ENCODE data around the gene SLC17A9. TPM values are rescaled to one million over a fixed set of nuclear protein-coding genes. Genes with fewer than 3 reads are reported as not detected.
"Not testable (repeated sequence)": the region's sequence is repeated elsewhere in the genome, so short reads cannot be mapped to it uniquely, and the experiment has no call there.

SLC17A9 gene
- total and polyA plus RNA-seq, 4 donors, result 0.69 to 2.4 (median 1.3) TPM

DNA sequence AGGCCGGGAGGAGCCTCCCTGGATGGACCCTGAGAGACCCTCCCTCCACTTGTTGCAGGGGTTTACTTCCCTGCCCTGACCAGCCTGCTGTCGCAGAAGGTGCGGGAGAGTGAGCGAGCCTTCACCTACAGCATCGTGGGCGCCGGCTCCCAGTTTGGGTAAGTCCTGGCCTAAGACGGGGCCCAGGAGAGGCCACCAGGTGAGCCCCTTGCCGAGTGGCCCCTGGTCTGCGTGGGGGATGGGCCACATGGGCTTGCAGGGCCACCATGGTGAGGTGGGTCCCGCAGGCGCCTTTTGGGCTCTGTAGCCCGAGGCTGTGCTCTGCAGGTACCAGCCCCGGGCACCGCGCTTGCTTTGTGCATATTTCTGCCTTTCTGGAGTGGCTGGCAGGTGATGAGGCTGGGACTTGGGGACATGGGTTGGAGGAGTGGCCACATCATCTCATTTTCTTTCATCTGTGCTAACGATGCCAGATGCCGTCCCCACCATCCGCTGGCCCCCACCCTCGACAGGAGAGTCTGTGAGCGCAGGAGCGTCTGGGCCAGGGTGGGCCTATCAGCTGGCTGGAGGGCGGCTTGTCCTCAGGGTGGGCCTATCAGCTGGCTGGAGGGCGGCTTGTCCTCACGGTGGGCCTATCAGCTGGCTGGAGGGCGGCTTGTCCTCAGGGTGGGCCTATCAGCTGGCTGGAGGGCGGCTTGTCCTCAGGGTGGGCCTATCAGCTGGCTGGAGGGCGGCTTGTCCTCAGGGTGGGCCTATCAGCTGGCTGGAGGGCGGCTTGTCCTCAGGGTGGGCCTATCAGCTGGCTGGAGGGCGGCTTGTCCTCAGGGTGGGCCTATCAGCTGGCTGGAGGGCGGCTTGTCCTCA, 8.2 kb downstream of the SLC17A9 start:
- not testable (repeated sequence) for H3K4me3 ChIP-seq (ENCODE audit: low read depth, low read length); H3K36me3 ChIP-seq (ENCODE audit: control insufficient read depth, insufficient read depth, low read length); H3K9me3 ChIP-seq (ENCODE audit: control insufficient read depth, insufficient read depth, low read length); H3K27ac ChIP-seq (ENCODE audit: low read depth, low read length); H3K27me3 ChIP-seq (ENCODE audit: control insufficient read depth, insufficient read depth, low read length)
- WGBS (ENCODE audit: insufficient coverage), result 88% methylated on average over 17 of the region's 31 CpGs
- peak in 2 of 6 donors; percentile 32 to 92 for DNase-seq (ENCODE audit: low read depth in 4 of 6, low spot score in 6 of 6)
- H3K4me1 ChIP-seq (ENCODE audit: control insufficient read depth, insufficient read depth, low read length), result peaks cover 11% of the 10 kb centered on the region

DNA sequence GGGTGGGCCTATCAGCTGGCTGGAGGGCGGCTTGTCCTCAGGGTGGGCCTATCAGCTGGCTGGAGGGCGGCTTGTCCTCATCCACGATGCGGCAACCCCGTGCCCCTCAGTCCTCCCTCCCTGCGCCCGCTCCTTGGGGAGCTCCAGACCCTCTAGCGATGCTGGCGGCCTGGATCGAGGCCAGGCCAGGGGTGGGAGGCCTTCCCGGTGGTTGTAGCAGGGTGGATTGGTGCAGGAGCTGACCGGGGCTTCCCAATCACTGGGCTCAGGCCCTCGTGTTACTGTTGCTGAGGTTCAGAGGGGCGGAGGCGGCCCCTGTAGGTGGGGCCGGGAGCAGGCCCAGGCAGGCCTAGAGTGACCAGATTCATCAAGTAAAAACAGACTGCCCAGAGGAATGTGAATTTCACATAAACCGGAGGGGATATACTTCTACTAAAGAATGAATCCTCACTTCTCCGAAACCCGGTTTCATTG, 8.8 kb downstream of the SLC17A9 start:
- WGBS (ENCODE audit: insufficient coverage), result 66% methylated on average over 16 of the region's 19 CpGs
- peaks cover 8% of the 10 kb centered on the region for H3K36me3 ChIP-seq (ENCODE audit: control insufficient read depth, insufficient read depth, low read length)

DNA sequence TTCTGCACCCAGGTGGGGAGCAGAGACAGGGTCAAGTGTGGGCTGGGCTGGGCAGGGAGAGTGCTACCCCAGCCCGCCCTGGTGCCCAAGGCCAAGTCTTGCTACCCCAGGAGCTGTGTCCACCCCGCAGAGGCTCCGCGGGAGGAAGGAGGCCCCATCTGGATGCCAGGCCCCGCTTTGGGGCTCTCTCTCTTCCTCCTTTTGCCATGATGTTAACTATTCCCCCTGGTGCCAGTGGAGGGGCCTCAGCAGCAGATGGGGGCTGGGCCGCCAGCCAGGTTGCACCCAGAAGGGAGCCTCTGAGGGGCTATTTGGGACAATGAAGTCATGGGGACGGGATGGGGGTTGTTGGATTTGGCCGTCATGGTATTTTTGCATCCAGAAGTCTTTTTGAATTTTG, 9.3 kb downstream of the SLC17A9 start:
- Histone ChIP-seq H3K4me1 (ENCODE audit: control insufficient read depth, insufficient read depth, low read length) (peaks cover 11% of the 10 kb centered on the region), H3K27ac (ENCODE audit: low read depth, low read length) (no peak overlapping the region), H3K36me3 (ENCODE audit: control insufficient read depth, insufficient read depth, low read length) (peaks cover 8% of the 10 kb centered on the region), H3K27me3 (ENCODE audit: control insufficient read depth, insufficient read depth, low read length) (no peaks in the 10 kb centered on the region), H3K4me3 (ENCODE audit: low read depth, low read length) (no peak overlapping the region), H3K9me3 (ENCODE audit: control insufficient read depth, insufficient read depth, low read length) (no peaks in the 10 kb centered on the region)
- 75% methylated on average over 6 of the region's 8 CpGs for WGBS (ENCODE audit: insufficient coverage)
- no peak for DNase-seq (ENCODE audit: low read depth in 4 of 6, low spot score in 6 of 6)

More for the DNA sequence above, 8.8 kb downstream of the SLC17A9 start:
- Histone ChIP-seq H3K27me3 (ENCODE audit: control insufficient read depth, insufficient read depth, low read length) (no peaks in the 10 kb centered on the region), H3K9me3 (ENCODE audit: control insufficient read depth, insufficient read depth, low read length) (no peaks in the 10 kb centered on the region), H3K4me3 (ENCODE audit: low read depth, low read length) (no peak overlapping the region), H3K4me1 (ENCODE audit: control insufficient read depth, insufficient read depth, low read length) (peaks cover 11% of the 10 kb centered on the region), H3K27ac (ENCODE audit: low read depth, low read length) (no peak overlapping the region)
- DNase-seq (ENCODE audit: low read depth in 4 of 6, low spot score in 6 of 6), result peak in 2 of 6 donors; percentile 41 to 76

DNA sequence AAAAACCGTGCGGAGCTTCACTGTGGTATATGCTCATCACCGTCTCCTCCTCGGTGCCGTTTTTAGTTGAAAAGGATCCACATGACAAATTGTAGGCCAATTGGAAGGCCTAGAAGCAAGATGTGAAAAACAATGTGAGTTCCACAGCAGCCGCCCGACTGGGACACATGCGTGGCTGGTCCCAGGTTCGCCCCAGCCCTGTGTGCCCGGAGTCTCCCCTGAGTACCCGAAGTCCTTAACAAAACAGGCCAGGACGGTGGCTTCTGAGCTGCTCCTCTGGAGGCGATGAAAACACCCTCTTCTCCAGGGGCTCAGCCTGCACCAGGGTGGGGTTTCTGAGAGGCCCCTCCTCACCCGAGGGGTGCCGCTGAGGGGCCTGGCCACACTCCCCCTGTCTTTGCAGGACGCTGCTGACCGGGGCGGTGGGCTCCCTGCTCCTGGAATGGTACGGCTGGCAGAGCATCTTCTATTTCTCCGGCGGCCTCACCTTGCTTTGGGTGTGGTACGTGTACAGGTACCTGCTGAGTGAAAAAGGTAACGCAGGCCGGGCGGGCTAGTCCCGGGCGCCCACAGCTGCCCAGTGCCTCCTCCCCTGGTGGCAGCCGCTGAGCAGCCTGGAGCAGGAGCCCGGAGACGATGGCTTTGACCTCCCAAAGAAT, 9.8 kb downstream of the SLC17A9 start:
- H3K27me3 ChIP-seq (ENCODE audit: control insufficient read depth, insufficient read depth, low read length), result no peaks in the 10 kb centered on the region
- H3K4me3 ChIP-seq (ENCODE audit: low read depth, low read length), result no peak overlapping the region
- H3K4me1 ChIP-seq (ENCODE audit: control insufficient read depth, insufficient read depth, low read length), result peaks cover 11% of the 10 kb centered on the region
- peaks cover 5% of the 10 kb centered on the region for H3K36me3 ChIP-seq (ENCODE audit: control insufficient read depth, insufficient read depth, low read length)
- WGBS (ENCODE audit: insufficient coverage), result 89% methylated on average over 30 of the region's 30 CpGs
- H3K9me3 ChIP-seq (ENCODE audit: control insufficient read depth, insufficient read depth, low read length), result no peaks in the 10 kb centered on the region
- no peak overlapping the region for H3K27ac ChIP-seq (ENCODE audit: low read depth, low read length)
- DNase-seq (ENCODE audit: low read depth in 4 of 6, low spot score in 6 of 6), result no peak

DNA sequence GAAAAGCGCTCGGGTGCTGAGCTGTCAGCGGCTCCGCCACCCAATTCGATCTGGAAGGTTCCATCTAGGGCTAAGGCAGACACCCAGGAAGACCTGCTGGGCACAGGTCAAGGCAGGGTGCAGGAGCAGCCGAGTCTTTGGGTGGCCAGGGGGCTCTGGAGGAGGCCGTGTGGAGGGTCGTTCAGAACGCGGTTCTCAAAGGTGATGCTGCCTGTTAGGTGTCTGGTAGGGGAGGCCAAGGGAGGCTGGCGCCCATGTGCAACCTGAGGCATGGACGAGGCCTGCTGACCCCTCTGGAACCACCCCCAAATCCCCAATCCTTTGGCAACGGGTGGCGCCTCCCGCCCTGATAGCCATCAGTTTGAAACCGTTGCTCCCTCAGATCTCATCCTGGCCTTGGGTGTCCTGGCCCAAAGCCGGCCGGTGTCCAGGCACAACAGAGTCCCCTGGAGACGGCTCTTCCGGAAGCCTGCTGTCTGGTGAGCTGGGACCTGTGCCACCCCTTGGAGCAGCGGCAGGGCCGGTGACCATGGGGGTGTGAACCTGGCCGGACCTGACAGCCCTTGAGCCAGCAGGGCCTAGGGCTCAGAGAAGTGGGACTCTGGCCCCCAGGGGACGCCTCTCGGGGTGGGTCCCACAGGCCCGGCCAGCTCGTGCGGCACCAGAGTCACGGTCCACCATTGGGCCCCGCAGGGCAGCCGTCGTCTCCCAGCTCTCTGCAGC, 10.5 kb downstream of the SLC17A9 start:
- H3K4me3 ChIP-seq (ENCODE audit: low read depth, low read length), result no peak overlapping the region
- 89% methylated on average over 30 of the region's 32 CpGs for WGBS (ENCODE audit: insufficient coverage)
- no peak for DNase-seq (ENCODE audit: low read depth in 4 of 6, low spot score in 6 of 6)
- peaks cover 5% of the 10 kb centered on the region for H3K36me3 ChIP-seq (ENCODE audit: control insufficient read depth, insufficient read depth, low read length)
- H3K4me1 ChIP-seq (ENCODE audit: control insufficient read depth, insufficient read depth, low read length), result peaks cover 11% of the 10 kb centered on the region
- H3K27me3 ChIP-seq (ENCODE audit: control insufficient read depth, insufficient read depth, low read length), result no peaks in the 10 kb centered on the region
- H3K9me3 ChIP-seq (ENCODE audit: control insufficient read depth, insufficient read depth, low read length), result no peaks in the 10 kb centered on the region
- no peak overlapping the region for H3K27ac ChIP-seq (ENCODE audit: low read depth, low read length)

DNA sequence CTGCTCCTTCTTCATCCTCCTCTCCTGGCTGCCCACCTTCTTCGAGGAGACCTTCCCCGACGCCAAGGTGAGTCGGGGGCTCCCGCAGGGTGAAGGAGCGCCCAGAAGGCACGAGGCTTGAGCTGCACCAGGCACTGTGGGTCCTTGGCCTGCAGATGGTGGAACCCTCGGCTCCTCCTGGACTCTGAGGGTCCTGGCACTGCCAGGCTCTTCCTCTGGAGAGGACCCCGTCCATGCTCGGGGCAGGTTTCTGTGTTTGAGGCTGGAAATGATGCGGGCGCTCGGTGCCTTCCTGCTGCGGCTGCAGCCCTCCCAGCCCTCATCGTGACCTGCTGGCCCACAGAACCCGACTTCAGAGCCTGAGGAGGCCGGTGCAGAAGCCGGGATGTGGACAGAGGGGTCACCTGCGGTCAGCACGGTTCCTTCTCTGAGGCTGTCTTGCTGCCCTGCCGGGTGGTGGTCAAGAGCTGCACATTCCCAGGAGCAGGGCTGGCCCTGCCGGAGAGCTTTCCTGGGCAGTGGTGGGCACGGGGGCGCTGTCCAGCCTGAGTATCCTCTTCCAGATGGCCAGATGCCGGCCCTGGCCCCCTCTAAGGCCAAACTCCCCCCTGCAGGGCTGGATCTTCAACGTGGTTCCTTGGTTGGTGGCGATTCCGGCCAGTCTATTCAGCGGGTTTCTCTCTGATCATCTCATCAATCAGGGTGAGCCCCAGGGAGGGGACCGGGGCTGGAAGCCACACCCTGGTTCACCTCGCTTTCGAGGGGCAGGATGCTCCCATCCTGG, 11.3 kb downstream of the SLC17A9 start:
- no peak overlapping the region for H3K4me3 ChIP-seq (ENCODE audit: low read depth, low read length)
- H3K27ac ChIP-seq (ENCODE audit: low read depth, low read length), result no peak overlapping the region
- no peak for DNase-seq (ENCODE audit: low read depth in 4 of 6, low spot score in 6 of 6)
- peaks cover 5% of the 10 kb centered on the region for H3K36me3 ChIP-seq (ENCODE audit: control insufficient read depth, insufficient read depth, low read length)
- no peaks in the 10 kb centered on the region for H3K27me3 ChIP-seq (ENCODE audit: control insufficient read depth, insufficient read depth, low read length)
- no peaks in the 10 kb centered on the region for H3K9me3 ChIP-seq (ENCODE audit: control insufficient read depth, insufficient read depth, low read length)
- 88% methylated on average over 31 of the region's 32 CpGs for WGBS (ENCODE audit: insufficient coverage)
- peaks cover 14% of the 10 kb centered on the region for H3K4me1 ChIP-seq (ENCODE audit: control insufficient read depth, insufficient read depth, low read length)

DNA sequence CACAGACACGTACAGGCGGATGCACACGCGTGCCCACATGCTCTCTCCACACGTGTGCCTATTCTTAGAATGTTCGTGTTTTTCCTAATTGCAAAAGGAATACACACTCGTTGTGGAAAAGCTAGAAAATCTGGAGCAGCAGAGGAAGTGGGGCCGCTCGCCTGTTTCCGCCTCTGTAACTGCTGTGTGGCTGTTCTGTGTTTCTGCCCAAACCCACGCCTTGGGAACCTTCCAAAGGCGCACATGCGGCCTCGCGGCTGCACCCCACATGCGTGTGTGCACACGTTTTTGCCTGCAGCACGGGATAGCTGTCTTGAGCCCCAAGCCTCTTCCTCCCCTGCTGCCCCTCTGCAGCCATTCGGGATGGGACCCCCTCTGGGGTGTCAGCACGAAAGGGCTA, 12.2 kb downstream of the SLC17A9 start:
- H3K4me3 ChIP-seq (ENCODE audit: low read depth, low read length), result no peak overlapping the region
- no peak overlapping the region for H3K27ac ChIP-seq (ENCODE audit: low read depth, low read length)
- H3K36me3 ChIP-seq (ENCODE audit: control insufficient read depth, insufficient read depth, low read length), result no peaks in the 10 kb centered on the region
- no peaks in the 10 kb centered on the region for H3K27me3 ChIP-seq (ENCODE audit: control insufficient read depth, insufficient read depth, low read length)
- 83% methylated on average over 20 of the region's 20 CpGs for WGBS (ENCODE audit: insufficient coverage)
- H3K4me1 ChIP-seq (ENCODE audit: control insufficient read depth, insufficient read depth, low read length), result peaks cover 18% of the 10 kb centered on the region
- DNase-seq (ENCODE audit: low read depth in 4 of 6, low spot score in 6 of 6), result peak in 1 of 6 donors; percentile 21
- no peaks in the 10 kb centered on the region for H3K9me3 ChIP-seq (ENCODE audit: control insufficient read depth, insufficient read depth, low read length)

DNA sequence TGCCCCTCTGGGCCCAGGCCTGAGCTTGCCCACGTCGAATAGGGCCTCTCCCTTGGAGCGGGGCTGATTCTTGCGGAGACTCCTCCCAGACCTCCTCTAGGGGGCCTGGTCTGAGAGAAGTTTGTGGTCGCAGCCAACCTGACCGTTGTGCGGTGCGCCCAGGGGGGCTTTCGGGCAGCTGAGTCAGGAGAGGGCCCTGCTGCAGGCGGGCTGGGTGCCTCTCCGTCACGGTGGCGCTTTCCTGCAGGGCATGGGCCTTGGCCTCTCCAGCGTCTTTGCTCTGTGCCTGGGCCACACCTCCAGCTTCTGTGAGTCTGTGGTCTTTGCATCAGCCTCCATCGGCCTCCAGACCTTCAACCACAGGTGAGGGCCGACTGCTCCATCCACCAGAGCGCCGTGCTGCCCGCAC, 12.9 kb downstream of the SLC17A9 start:
- H3K4me3 ChIP-seq (ENCODE audit: low read depth, low read length), result no peak overlapping the region
- H3K27me3 ChIP-seq (ENCODE audit: control insufficient read depth, insufficient read depth, low read length), result no peaks in the 10 kb centered on the region
- no peak for DNase-seq (ENCODE audit: low read depth in 4 of 6, low spot score in 6 of 6)
- H3K9me3 ChIP-seq (ENCODE audit: control insufficient read depth, insufficient read depth, low read length), result no peaks in the 10 kb centered on the region
- H3K27ac ChIP-seq (ENCODE audit: low read depth, low read length), result no peak overlapping the region
- no peaks in the 10 kb centered on the region for H3K36me3 ChIP-seq (ENCODE audit: control insufficient read depth, insufficient read depth, low read length)
- H3K4me1 ChIP-seq (ENCODE audit: control insufficient read depth, insufficient read depth, low read length), result peaks cover 18% of the 10 kb centered on the region
- 61% methylated on average over 17 of the region's 19 CpGs for WGBS (ENCODE audit: insufficient coverage)

All from spinal cord (tissue), 10 donors.